NT2/D1 (cell line): ENCODE data around the gene GDPD1.

Experiments
- DNase-seq: peaks from one replicate; pipeline ENCODE4 v3.0.0-alpha.2; 2011; ENCODE audit warnings: low read depth, low spot score
- H3K27me3 ChIP-seq: 2 replicates; pipeline ENCODE4 v1.6.0; 2011; ENCODE audit warnings: mild to moderate bottlenecking; ENCODE audit not compliant: insufficient read length, insufficient read depth
- H3K36me3 ChIP-seq: 2 replicates; pipeline ENCODE4 v1.6.1; 2011; ENCODE audit warnings: mild to moderate bottlenecking, low read length, mixed read lengths; ENCODE audit not compliant: insufficient read depth, insufficient read length
- H3K4me1 ChIP-seq: 2 replicates; pipeline ENCODE4 v1.5.1; 2011; ENCODE audit not compliant: insufficient read depth, insufficient read length
- H3K4me3 ChIP-seq: 2 replicates; pipeline ENCODE4 v1.5.1; 2011; ENCODE audit warnings: low read depth; ENCODE audit not compliant: insufficient read length
- H3K9ac ChIP-seq: 2 replicates; pipeline ENCODE4 v1.6.0; 2011; ENCODE audit warnings: low read depth; ENCODE audit not compliant: insufficient read length
- H3K9me3 ChIP-seq: 2 replicates; pipeline ENCODE4 v1.5.1; 2011; ENCODE audit warnings: mild to moderate bottlenecking, low read length; ENCODE audit not compliant: insufficient read depth
- SUZ12 ChIP-seq: IDR thresholded peaks from 2 replicates; pipeline ENCODE4 v1.6.1; 2011; ENCODE audit not compliant: insufficient read length, insufficient read depth; ENCODE audit errors: extremely low read depth
- YY1 ChIP-seq: IDR thresholded peaks from 2 replicates; pipeline ENCODE4 v1.6.1; 2011; ENCODE audit not compliant: insufficient read length, insufficient read depth
- ZNF274 ChIP-seq: IDR thresholded peaks from 2 replicates; pipeline ENCODE4 v1.6.1; 2011; ENCODE audit warnings: mild to moderate bottlenecking, low read depth, low read length

Gene GDPD1

DNA sequence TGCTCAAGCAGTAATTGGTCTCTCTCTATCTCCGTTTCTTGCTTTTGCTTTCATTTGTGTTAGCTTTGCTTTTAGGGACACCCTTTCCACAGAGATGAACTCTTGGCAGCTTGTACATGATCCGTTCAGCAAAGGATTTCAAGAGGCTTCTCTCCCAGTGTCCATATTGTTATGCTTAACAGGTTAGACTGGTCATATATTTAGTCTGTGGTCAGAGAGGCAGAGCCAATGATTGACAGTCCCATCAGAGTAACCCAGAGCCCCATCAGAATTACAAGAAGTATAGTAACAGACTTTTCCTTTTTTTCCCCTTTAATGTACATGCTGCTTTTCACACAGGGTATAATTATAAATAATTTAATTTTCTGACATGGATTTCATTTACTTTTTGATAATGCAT, 34.4 kb downstream of the GDPD1 start:
- no peaks in the 10 kb centered on the region for H3K9me3 ChIP-seq
- DNase-seq, result no peak
- no peaks in the 10 kb centered on the region for H3K27me3 ChIP-seq
- no peak for TF ChIP-seq YY1
- TF ChIP-seq SUZ12, result no peak
- no peak for TF ChIP-seq ZNF274
- no peaks in the 10 kb centered on the region for H3K4me1 ChIP-seq
- no peak overlapping the region for H3K4me3 ChIP-seq
- H3K36me3 ChIP-seq, result no peaks in the 10 kb centered on the region
- no peak overlapping the region for H3K9ac ChIP-seq

DNA sequence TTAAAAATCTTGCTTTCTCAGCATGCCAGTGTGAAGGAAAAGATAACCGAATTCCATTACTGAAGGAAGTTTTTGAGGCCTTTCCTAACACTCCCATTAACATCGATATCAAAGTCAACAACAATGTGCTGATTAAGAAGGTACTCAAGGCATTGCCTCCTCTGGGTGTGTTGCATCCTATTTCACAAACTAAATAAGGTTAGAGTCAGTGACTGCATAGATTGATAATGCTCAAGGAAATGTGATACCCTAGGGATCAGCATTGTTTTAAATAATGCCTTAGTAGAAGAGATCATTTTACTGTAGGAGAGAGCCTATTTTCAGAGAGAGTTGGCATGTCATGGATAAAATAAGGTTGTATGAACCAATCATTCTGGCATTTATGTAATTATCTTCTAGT, 36.8 kb downstream of the GDPD1 start:
- Histone ChIP-seq H3K27me3 (no peaks in the 10 kb centered on the region), H3K9me3 (no peaks in the 10 kb centered on the region), H3K4me3 (no peak overlapping the region), H3K4me1 (no peaks in the 10 kb centered on the region), H3K9ac (no peak overlapping the region), H3K36me3 (no peaks in the 10 kb centered on the region)
- TF ChIP-seq YY1 (no peak), SUZ12 (no peak), ZNF274 (no peak)
- no peak for DNase-seq

GRCh38 chr17:59260722-59261121, 40.4 kb downstream of the GDPD1 start:
- H3K9ac ChIP-seq, result no peak overlapping the region
- H3K9me3 ChIP-seq, result no peaks in the 10 kb centered on the region
- TF ChIP-seq YY1 (no peak), SUZ12 (no peak), ZNF274 (no peak)
- no peak for DNase-seq
- no peaks in the 10 kb centered on the region for H3K36me3 ChIP-seq
- H3K4me3 ChIP-seq, result no peak overlapping the region
- H3K4me1 ChIP-seq, result no peaks in the 10 kb centered on the region
- no peaks in the 10 kb centered on the region for H3K27me3 ChIP-seq

DNA sequence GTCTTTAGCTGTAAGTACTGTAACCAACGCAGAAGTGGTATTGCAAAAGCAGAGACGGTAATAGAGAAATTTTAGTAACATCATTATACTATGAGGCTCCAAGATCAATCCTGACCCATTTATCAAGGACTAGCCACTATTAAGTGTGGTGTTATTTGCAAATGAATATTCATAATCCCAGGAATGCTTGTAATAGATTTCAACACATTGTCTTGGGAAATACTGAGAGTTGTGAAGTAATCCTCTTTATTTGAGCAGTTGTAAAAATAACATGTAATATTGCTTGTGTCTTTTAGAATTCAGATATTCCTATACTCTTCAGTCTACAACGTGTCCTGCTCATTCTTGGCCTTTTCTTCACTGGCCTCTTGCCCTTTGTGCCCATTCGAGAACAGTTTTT, 46.4 kb downstream of the GDPD1 start:
- TF ChIP-seq YY1 (no peak), SUZ12 (no peak), ZNF274 (no peak)
- Histone ChIP-seq H3K9me3 (no peaks in the 10 kb centered on the region), H3K9ac (no peak overlapping the region), H3K4me1 (no peaks in the 10 kb centered on the region), H3K4me3 (no peak overlapping the region), H3K27me3 (no peaks in the 10 kb centered on the region), H3K36me3 (no peaks in the 10 kb centered on the region)
- no peak for DNase-seq

DNA sequence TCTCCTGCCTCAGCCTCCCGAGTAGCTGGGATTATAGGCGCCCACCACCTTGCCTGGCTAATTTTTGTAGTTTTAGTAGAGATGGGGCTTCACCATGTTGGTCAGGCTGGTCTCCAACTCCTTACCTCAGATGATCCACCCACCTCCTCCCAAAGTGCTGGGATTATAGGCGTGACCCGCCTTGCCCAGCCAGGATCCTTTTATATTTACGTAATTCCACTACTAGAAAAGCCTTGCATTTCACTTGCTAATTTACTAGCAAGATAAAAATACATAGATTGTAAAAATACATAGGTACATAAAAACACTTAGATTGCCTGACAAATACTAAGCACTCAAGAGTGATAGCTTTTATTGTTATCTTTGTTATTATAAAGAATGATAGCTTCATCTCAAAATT, 47.5 kb downstream of the GDPD1 start:
- no peak for DNase-seq
- TF ChIP-seq ZNF274 (no peak), SUZ12 (no peak), YY1 (no peak)
- no peaks in the 10 kb centered on the region for H3K9me3 ChIP-seq
- no peaks in the 10 kb centered on the region for H3K36me3 ChIP-seq
- H3K9ac ChIP-seq, result no peak overlapping the region
- H3K27me3 ChIP-seq, result no peaks in the 10 kb centered on the region
- H3K4me1 ChIP-seq, result no peaks in the 10 kb centered on the region
- no peak overlapping the region for H3K4me3 ChIP-seq

DNA sequence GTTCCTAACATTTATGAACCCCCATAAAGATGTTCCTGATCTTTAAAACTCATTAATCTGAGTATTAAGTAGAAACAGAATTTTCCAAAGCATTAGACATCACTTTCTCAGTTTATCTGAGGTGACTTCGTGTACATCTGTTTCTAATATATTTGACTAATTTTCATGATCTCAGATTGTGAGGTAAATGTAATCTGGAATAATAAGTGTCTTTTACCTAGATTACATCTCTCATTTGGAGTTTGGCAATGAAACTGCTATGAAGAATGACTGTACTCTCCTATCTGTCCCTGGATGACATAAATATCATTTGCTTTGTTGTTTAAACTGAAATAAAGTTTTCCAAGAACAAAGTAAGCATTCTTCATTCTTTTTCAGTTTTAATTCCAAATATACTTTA, 55.3 kb downstream of the GDPD1 start:
- Histone ChIP-seq H3K9ac (no peak overlapping the region), H3K4me3 (no peak overlapping the region)

GRCh38 chr17:59277031-59277430, 56.7 kb downstream of the GDPD1 start:
- TF ChIP-seq YY1, result no peak
- Histone ChIP-seq H3K9me3 (no peaks in the 10 kb centered on the region), H3K27me3 (no peaks in the 10 kb centered on the region), H3K4me3 (no peak overlapping the region), H3K9ac (no peak overlapping the region), H3K4me1 (no peaks in the 10 kb centered on the region), H3K36me3 (no peaks in the 10 kb centered on the region)
- no peak for DNase-seq

More for the DNA sequence above, 55.3 kb downstream of the GDPD1 start:
- Histone ChIP-seq H3K27me3 (no peaks in the 10 kb centered on the region), H3K4me1 (no peaks in the 10 kb centered on the region), H3K36me3 (no peaks in the 10 kb centered on the region), H3K9me3 (no peaks in the 10 kb centered on the region)
- TF ChIP-seq YY1 (no peak), SUZ12 (no peak), ZNF274 (no peak)
- DNase-seq, result no peak

DNA sequence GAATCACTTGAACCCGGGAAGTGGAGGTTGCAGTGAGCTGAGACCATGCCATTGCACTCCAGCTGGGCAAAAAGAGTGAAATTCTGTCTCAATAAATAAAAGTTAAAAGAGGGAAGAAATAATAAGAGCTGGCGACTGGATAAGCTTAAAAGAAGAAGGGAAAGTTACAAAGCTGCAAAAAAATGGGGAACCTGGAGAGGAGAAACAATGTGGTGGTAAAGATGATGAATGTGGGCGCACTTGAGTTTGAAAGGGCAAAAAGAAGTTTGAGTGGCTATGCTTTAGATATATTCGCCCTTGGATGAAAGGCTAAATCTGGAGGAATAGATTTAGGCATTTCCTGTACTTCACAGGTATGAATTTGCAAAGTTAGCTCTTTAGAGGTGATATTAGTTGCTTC, 58.1 kb downstream of the GDPD1 start:
- no peak for DNase-seq
- Histone ChIP-seq H3K9ac (no peak overlapping the region), H3K9me3 (no peaks in the 10 kb centered on the region), H3K36me3 (no peaks in the 10 kb centered on the region), H3K27me3 (no peaks in the 10 kb centered on the region), H3K4me3 (no peak overlapping the region), H3K4me1 (no peaks in the 10 kb centered on the region)
- TF ChIP-seq ZNF274, result no peak
- no peak for TF ChIP-seq YY1
- no peak for TF ChIP-seq SUZ12
